Esophagus muscularis mucosa (tissue), 4 donors: Measurements from ENCODE around the gene TAX1BP3.

Experiments
- EP300 ChIP-seq: sonication (generic); formaldehyde crosslinking; IDR thresholded peaks from one replicate; pipeline ENCODE4 v1.6.1; 2017; ENCODE audit warnings: antibody characterized with exemption
- POLR2A ChIP-seq: fragments of 450-650 bp; IDR thresholded peaks from one replicate; pipeline ENCODE4 v1.6.1; 2017; ENCODE audit warnings: antibody characterized with exemption, moderate library complexity, mild to moderate bottlenecking, low read depth
- TF ChIP-seq, protein P1 (sequence below), 3 experiments: fragments of 200-600 bp in 2 of 3; fragments of 450-650 bp in 1 of 3; sonication (generic) in 2 of 3; IDR thresholded peaks; one replicate each; pipeline ENCODE4 v1.5.1; 2017 to 2019; ENCODE audit warnings: antibody characterized with exemption in 3 of 3, mild to moderate bottlenecking in 2 of 3, moderate library complexity in 1 of 3

- TF ChIP-seq, protein P1, sequence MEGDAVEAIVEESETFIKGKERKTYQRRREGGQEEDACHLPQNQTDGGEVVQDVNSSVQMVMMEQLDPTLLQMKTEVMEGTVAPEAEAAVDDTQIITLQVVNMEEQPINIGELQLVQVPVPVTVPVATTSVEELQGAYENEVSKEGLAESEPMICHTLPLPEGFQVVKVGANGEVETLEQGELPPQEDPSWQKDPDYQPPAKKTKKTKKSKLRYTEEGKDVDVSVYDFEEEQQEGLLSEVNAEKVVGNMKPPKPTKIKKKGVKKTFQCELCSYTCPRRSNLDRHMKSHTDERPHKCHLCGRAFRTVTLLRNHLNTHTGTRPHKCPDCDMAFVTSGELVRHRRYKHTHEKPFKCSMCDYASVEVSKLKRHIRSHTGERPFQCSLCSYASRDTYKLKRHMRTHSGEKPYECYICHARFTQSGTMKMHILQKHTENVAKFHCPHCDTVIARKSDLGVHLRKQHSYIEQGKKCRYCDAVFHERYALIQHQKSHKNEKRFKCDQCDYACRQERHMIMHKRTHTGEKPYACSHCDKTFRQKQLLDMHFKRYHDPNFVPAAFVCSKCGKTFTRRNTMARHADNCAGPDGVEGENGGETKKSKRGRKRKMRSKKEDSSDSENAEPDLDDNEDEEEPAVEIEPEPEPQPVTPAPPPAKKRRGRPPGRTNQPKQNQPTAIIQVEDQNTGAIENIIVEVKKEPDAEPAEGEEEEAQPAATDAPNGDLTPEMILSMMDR (IDR thresholded peaks at IDR 0.05) = no peak
- no peak for TF ChIP-seq POLR2A
- no peak for TF ChIP-seq EP300
Measured at GRCh38 chr17:3681565-3681964, 13.2 kb upstream of the TAX1BP3 start.
